ENCODE results near the gene DMKN.

DNA sequence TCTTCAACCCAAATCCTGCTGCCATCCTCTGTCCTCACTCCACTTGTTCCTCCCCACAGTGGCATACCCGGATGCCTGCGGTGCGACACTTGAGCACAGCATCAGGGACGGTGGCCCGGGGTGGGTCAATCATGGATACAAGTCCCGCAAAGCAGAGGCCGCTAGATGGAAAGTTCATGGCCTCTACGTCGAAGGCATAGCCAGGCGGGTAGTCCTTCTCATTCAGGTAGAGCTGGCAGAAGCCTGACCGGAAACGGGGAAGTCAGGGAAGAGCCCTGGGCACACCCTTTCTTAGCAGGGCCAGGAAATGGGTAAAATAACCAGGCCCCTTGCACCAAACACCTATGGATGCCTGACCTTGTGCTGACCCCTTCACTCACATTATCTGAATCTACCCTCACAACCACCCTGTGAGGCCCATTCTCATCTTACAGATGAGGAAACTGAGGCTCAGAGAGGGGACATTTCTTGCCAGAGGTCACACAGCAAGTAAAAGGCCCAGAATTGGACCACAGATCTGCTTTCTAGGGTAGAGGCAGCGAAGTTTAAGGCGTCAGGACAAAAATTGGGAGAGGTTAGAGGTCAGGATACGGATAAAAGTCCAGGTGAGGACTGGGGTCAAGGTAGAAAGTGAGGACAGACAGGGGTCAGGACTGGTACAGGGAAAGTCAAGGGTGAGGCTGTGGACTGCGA, 43.5 kb upstream of the DMKN start:
- TF ChIP-seq ISL1 (CRISPR knock-in tag; IDR thresholded peaks at IDR 0.05) (no peak), RARB (CRISPR knock-in tag; IDR thresholded peaks at IDR 0.05) (no peak), OSR1 (CRISPR knock-in tag; IDR thresholded peaks at IDR 0.05) (no peak), ZNF70 (CRISPR knock-in tag; IDR thresholded peaks at IDR 0.05) (no peak), PPARA (CRISPR knock-in tag; IDR thresholded peaks at IDR 0.05; ENCODE audit: borderline replicate concordance) (no peak), SNAI2 (CRISPR knock-in tag; IDR thresholded peaks at IDR 0.05) (no peak), PATZ1 (CRISPR knock-in tag; IDR thresholded peaks at IDR 0.05; ENCODE audit: borderline replicate concordance) (no peak), CSDC2 (CRISPR knock-in tag; IDR thresholded peaks at IDR 0.05) (no peak), TOX (CRISPR knock-in tag; IDR thresholded peaks at IDR 0.05; ENCODE audit: borderline replicate concordance) (no peak), BACH2 (CRISPR knock-in tag; IDR thresholded peaks at IDR 0.05; ENCODE audit: borderline replicate concordance) (no peak), ZC3H10 (CRISPR knock-in tag; IDR thresholded peaks at IDR 0.05) (no peak)
- TF ChIP-seq, protein P1, sequence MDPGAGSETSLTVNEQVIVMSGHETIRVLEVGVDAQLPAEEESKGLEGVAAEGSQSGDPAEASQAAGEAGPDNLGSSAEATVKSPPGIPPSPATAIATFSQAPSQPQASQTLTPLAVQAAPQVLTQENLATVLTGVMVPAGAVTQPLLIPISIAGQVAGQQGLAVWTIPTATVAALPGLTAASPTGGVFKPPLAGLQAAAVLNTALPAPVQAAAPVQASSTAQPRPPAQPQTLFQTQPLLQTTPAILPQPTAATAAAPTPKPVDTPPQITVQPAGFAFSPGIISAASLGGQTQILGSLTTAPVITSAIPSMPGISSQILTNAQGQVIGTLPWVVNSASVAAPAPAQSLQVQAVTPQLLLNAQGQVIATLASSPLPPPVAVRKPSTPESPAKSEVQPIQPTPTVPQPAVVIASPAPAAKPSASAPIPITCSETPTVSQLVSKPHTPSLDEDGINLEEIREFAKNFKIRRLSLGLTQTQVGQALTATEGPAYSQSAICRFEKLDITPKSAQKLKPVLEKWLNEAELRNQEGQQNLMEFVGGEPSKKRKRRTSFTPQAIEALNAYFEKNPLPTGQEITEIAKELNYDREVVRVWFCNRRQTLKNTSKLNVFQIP (CRISPR knock-in tag; IDR thresholded peaks at IDR 0.05; ENCODE audit: borderline replicate concordance, low read depth), result no peak
- TF ChIP-seq, protein P2, sequence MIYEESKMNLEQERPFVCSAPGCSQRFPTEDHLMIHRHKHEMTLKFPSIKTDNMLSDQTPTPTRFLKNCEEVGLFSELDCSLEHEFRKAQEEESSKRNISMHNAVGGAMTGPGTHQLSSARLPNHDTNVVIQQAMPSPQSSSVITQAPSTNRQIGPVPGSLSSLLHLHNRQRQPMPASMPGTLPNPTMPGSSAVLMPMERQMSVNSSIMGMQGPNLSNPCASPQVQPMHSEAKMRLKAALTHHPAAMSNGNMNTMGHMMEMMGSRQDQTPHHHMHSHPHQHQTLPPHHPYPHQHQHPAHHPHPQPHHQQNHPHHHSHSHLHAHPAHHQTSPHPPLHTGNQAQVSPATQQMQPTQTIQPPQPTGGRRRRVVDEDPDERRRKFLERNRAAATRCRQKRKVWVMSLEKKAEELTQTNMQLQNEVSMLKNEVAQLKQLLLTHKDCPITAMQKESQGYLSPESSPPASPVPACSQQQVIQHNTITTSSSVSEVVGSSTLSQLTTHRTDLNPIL (CRISPR knock-in tag; IDR thresholded peaks at IDR 0.05; ENCODE audit: low read depth), result no peak

All from SK-N-SH treated with all-trans-retinoic acid at 6 μM for 48 hours (cell line).